Uterus (tissue), 2 donors: ENCODE measurements around the gene WWOX.

Experiments
- POLR2A ChIP-seq, 2 donors: fragments of 450-650 bp; IDR thresholded peaks; one replicate each; pipeline ENCODE4 v1.6.1; 2016; ENCODE audit warnings: antibody characterized with exemption in 2 of 2, mild to moderate bottlenecking in 1 of 2, moderate library complexity in 1 of 2
- TF ChIP-seq, protein P1 (sequence below), 4 experiments: fragments of 200-600 bp in 2 of 4; fragments of 450-650 bp in 2 of 4; sonication (generic) in 2 of 4; IDR thresholded peaks; one replicate each; pipeline ENCODE4 v1.5.1; 2016 to 2019; ENCODE audit warnings: antibody characterized with exemption in 4 of 4, mild to moderate bottlenecking in 2 of 4, moderate library complexity in 1 of 4

DNA sequence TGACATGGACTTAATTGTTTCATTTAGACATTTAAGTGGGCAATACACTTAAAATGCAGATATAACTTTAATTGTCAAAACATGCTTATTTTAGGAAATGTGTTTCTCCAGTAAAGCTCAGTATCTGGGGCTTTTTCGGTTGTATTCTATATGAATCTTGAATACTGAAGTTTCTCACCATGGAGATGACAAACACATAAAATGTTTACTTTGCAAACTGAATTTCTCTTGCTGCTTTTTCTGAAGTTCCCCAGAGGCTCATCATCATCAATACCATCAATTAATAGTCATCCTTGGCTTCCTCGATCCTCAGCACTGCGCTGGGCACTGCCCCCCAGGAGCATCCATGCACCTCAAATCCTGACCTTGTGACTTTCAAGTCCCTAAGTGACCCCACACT, 227.3 kb downstream of the WWOX start:
- TF ChIP-seq, protein P1, sequence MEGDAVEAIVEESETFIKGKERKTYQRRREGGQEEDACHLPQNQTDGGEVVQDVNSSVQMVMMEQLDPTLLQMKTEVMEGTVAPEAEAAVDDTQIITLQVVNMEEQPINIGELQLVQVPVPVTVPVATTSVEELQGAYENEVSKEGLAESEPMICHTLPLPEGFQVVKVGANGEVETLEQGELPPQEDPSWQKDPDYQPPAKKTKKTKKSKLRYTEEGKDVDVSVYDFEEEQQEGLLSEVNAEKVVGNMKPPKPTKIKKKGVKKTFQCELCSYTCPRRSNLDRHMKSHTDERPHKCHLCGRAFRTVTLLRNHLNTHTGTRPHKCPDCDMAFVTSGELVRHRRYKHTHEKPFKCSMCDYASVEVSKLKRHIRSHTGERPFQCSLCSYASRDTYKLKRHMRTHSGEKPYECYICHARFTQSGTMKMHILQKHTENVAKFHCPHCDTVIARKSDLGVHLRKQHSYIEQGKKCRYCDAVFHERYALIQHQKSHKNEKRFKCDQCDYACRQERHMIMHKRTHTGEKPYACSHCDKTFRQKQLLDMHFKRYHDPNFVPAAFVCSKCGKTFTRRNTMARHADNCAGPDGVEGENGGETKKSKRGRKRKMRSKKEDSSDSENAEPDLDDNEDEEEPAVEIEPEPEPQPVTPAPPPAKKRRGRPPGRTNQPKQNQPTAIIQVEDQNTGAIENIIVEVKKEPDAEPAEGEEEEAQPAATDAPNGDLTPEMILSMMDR (IDR thresholded peaks at IDR 0.05) = no peak
- no peak for TF ChIP-seq POLR2A (IDR thresholded peaks at IDR 0.05)
